OCI-LY1 (cell line): ENCODE measurements around the gene FBXO47.
A peak's percentile ranks its signal among the peaks of the same experiment; 100 is the strongest.

Experiments
- CTCF ChIP-seq: fragments of 200-600 bp; sonication (generic), shearing (Covaris generic); IDR thresholded peaks from 2 replicates; pipeline ENCODE4 v1.5.1; 2017; ENCODE audit warnings: mild to moderate bottlenecking, antibody characterized with exemption, low read length, moderate library complexity, mixed read lengths
- EZH2 ChIP-seq: fragments of 200-600 bp; sonication (generic), shearing (Covaris generic); IDR thresholded peaks from 2 replicates; pipeline ENCODE4 v1.8.0; 2017; ENCODE audit warnings: borderline replicate concordance, mixed run types, mild to moderate bottlenecking, antibody characterized with exemption, low read length, moderate library complexity, mixed read lengths

GRCh38 chr17:38907930-38908675, 59.1 kb downstream of the FBXO47 start:
- TF ChIP-seq CTCF, result 0 out of 2 replicates have a peak, but pooled peaks have one; percentile 13
- no peak for TF ChIP-seq EZH2
